ENCODE data around the gene SLC7A5.
"Not testable (repeated sequence)": the region's sequence is repeated elsewhere in the genome, so short reads cannot be mapped to it uniquely, and the experiment has no call there.

The SLC7A5 gene

DNA sequence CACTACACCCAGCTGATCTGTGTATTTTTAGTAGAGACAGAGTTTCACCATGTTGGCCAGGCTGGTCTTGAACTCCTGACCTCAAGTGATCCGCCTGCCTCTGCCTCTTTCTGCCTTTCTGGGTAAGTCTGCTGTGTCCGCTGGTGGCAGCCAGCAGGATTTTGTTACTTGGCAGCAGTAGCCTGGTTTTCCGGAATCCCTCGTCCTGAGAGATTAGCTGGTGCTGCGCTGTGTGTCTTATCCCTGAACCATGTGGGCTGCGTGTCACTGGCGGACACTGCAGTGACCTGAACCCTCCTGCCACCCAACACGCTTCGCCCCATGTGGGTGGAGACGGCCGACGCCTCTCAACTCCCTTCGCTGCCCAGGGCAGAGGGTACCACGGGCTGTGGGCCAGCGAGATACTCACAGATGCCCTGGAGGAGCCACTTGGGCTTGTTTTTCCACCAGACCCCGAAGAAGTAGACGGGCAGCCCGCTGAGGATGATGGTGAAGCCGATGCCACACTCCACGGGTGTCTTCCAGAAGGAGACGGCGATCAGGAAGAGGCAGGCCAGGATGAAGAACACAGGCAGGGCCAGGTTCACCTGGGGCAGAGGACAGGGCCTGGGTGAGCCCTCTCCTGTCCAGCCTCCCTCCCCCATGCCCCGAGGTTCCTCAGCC is 35.2 kb downstream of the SLC7A5 start:
- DNase-seq (ENCODE audit: low read depth, low spot score), result no peak

DNA sequence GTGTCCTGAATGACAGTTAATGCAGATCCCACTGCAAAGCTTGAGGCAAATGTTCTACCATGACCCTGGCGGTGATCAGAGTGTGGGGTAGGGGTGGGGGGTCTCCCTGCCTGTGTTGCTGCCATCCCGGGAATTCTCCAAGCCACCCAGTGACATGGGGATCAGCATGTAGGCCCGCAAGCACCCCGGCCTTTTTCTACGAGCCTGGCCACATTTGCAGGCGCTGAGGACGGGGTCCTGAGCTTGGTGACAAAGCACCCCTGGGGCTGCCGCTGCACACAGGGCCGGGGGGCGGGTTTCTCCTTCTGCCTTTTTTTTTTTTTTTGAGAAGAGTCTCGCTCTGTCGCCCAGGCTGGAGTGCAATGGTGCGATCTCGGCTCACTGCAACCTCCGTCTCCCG is 35.8 kb downstream of the SLC7A5 start:
- DNase-seq (ENCODE audit: low read depth, low spot score), result no peak

GRCh38 chr16:87832741-87833502 is 36.4 kb downstream of the SLC7A5 start:
- DNase-seq (ENCODE audit: low read depth, low spot score), result no peak

- DNase-seq (ENCODE audit: low read depth, low spot score), result no peak
Observed at GRCh38 chr16:87832137-87832527, 37.2 kb downstream of the SLC7A5 start.

DNA sequence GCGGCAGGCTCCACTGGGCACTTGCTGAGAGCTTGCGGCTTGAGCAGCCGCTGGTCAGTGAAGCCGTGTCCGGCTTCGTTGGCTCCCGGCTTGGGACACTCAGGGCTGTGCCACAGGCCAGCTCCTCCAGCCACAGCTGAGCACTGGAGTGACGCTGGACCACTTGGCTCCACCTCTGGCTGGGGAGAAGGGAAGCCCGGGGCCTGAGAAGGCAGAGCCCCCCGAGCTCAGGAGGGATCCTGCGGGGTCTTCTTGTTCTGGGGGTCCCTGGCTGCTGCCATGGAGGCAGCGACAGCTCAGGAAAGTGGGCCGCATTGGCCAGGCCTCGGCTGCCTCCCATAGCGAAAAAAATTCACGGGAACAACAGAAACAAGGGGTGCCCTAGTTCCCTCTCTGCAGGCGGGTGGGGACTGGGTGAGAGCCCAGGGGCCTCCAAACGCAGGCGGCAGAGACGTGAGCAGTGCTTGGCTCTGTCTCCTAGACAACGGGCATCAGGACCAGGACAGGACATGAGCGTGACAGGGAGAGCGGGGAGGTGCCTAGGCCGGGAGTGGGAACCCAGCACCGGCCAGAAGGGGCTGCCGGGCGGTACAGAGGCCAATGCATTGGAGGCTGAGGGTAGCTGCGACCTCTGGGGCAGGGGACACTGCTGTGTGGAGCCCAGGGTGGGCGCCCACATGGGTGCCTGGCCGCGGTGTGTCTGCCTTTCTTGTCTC is 37.7 kb downstream of the SLC7A5 start:
- no peak for DNase-seq (ENCODE audit: low read depth, low spot score)

- DNase-seq (ENCODE audit: low read depth, low spot score), result no peak
Observed at GRCh38 chr16:87830673-87831420, 38.5 kb downstream of the SLC7A5 start.

- no peak for DNase-seq (ENCODE audit: low read depth, low spot score)
Observed at GRCh38 chr16:87829988-87830672, 39.2 kb downstream of the SLC7A5 start.

- DNase-seq (ENCODE audit: low read depth, low spot score), result no peak
Observed at GRCh38 chr16:87829622-87829980, 39.7 kb downstream of the SLC7A5 start.

GRCh38 chr16:87828907-87829621 is 40.2 kb downstream of the SLC7A5 start:
- no peak for DNase-seq (ENCODE audit: low read depth, low spot score)

GRCh38 chr16:87828071-87828906 is 41.0 kb downstream of the SLC7A5 start:
- no peak for DNase-seq (ENCODE audit: low read depth, low spot score)

DNA sequence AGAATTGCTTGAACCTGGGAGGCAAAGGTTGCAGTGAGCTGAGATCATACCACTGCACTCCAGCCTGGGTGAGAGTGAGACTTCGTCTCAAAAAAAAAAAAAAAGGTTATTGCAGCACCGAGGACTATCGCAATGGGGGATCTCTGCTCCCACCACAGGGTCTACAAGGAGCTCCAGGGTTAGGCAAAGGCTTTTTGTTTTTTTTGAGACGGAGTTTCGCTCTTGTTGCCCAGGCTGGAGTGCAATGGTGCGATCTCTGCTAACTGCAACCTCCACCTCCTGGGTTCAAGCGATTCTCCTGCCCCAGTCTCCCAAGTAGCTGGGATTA is 41.8 kb downstream of the SLC7A5 start:
- not testable (repeated sequence) for DNase-seq (ENCODE audit: low read depth, low spot score)

GRCh38 chr16:87826798-87827587 is 42.3 kb downstream of the SLC7A5 start:
- no peak for DNase-seq (ENCODE audit: low read depth, low spot score)

DNA sequence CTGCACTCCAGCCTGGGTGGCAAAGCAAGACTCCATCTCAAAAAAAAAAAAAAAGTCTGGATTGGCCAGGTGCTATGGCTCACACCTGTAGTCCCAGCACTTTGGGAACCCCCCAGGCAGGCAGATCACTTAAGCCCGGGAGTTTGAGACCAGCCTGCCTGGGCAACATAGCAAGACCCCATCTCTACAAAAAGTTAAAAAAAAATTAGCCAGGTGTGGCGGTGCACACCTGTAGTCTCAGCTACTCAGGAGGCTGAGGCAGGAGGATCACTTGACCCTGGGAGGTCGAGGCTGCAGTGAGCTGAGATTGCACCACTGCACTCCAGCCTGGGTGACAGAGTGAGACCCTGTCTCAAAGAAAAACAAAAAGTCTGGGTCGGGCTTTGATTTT is 42.9 kb downstream of the SLC7A5 start:
- not testable (repeated sequence) for DNase-seq (ENCODE audit: low read depth, low spot score)

DNA sequence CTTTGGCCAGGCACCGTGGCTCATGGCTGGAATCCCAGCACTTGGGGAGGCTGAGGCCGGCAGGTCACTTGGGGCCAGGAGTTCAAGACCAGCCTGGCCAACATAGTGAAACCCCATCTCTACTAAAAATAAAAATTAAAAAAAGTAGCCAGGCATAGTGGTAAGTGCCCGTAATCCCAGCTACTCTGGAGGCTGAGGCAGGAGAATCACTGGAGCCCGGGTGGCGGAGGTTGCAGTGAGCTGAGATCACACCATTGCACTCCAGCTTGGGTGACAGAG is 43.5 kb downstream of the SLC7A5 start:
- not testable (repeated sequence) for DNase-seq (ENCODE audit: low read depth, low spot score)

DNA sequence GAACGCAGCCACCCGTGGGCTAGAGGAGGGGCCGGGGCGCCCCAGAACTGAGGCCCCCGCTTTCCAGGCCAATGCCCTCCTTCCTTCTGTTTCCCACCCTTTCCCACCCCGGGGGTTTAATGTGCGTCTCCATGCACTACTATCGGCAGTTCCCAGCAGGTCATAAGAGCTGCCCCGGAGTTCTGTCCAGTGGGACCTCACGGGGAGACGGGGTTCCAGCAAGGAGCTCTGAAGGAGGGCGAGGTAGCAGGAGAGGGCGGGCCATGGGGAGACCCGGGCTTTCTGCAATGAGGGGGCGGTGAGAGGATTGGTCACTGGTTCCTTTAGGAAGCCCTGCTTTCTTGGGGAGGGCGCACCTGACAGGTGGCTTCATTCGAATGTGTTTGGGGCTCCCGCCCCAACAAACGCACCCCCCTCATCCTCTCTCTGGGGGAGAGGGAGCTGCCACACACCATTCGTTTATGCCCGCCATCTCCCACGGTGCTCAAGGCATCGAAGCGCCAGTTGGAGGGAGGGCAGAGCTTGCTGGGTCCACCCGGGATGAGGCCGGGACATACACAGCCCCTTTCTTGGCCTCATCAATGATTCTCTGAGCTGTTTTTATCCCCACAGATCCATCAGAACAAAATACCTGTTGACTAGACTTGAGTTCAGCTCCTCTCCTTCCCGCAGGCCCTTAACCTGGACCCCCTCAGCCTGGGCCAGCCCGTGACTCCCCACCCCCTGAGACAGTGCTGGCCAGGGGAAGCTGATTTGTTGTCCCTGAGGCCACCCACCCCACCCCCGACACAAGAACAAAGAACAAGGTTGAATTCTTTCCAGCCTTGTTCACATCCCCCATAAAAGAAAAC is 44.1 kb downstream of the SLC7A5 start:
- DNase-seq (ENCODE audit: low read depth, low spot score), result no peak

DNA sequence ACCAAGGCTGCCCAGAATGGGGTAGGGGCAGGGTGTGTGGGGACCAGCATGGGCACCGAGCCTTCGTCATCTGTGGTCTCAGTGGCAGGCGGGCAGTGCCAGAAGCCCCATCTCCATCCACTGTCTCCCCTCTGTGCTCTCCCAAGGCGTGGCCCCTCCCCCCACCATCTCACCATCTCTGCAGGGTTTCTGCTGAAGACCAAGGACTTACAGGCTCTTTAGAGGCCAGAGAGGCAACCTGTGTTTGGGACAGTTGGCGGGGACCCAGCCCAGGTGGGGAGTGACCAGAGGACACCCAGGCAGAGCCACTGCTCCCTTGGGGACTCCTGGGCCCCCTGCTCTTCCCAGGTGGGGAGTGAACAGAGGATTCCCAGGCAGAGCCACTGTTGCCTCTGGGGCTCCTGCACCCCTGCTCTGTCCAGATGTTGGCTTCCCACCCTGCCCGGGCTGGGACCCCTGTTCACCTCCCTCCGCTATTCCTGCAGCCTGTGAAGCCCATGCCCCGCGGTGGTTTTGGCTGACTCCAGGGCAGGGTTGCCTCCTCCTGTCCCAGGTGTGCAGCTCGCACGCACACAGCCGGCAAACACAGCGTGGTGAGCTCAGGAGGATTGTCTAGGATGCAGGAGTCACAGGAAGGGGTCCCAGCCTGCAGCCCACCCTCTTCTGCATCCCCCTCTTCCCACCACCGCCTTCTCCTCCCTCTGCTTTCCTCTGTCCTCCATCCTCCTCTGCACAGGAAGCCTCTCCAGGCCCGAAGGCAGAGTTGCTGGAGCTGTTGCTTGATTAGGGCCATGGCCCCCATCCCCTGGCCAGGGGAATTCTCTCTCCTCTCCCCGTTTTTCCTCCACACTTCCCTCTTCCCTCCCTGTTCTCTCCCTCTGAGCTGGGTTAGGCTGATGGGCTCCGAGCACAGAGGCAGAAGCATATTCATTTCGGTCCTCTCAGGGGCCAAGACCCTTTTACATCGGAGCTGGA is 45.0 kb downstream of the SLC7A5 start:
- no peak for DNase-seq (ENCODE audit: low read depth, low spot score)

DNA sequence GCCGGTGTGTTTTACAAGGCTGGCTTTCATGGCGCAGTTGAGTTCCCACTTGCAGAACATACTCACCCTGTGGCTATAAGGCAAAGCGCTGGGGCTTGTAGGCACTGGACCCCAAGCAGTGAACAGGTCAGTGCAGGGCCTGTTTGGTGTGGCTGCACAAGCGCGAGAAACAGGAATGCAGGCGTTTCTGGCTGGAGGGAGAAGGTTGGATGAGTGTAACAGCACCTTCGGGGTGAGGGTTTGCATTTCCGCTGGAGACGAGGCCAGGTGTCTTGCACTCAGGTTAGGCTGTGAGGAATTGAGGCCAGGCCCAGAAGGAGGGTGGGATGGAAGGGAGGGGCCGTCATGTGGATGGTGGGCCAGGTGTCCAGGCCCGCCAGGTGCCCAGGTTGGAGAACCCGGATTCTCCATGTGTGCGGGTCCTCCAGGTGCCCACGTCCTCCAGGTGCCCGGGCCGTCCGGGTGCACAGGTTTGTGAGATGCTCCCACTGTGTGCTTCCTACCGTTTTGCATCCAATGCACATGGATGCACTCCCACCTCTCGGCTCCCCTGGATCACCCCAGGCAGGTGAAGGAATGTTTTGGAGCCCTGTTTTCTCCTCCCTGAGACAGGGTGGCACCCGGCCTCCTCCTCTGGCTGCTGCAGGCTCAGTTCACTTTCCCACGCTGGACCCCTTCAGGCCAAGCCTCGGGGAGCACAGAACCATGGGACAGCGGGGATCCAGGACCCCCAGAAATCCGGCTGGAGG is 46.0 kb downstream of the SLC7A5 start:
- DNase-seq (ENCODE audit: low read depth, low spot score), result no peak
